ENCODE measurements around the gene CBX8. TPM values are rescaled to one million over a fixed set of nuclear protein-coding genes. Genes with fewer than 3 reads are reported as not detected.

CBX8 gene
- total RNA-seq, 1 experiment from 2014 or later: 11.3 TPM

- no TSS peak for BruUV-seq (replicated peaks)
- Histone ChIP-seq H3K27me3 (ENCODE audit: low read length) (peaks cover 39% of the 10 kb centered on the region), H3K9ac (ENCODE audit: low read length) (peak overlapping the region; percentile 52; the same call in 1 of the 2 replicates), H3K36me3 (ENCODE audit: low read depth, low read length) (peaks cover 2% of the 10 kb centered on the region; the same call in 1 of the 2 replicates), H3K27ac (ENCODE audit: low read length) (no peak overlapping the region), H2AFZ (ENCODE audit: low read length) (peak overlapping the region; percentile 84), H3F3A (ENCODE audit: low read length, unreplicated experiment) (no peaks in the 10 kb centered on the region), H3K9me2 (replicated peaks; ENCODE audit: low read length) (no peaks in the 10 kb centered on the region), H3K9me3 (ENCODE audit: low read length) (no peaks in the 10 kb centered on the region), H3K4me3 (ENCODE audit: low read length) (peak overlapping the region; percentile 68; the same call in 1 of the 2 replicates), H3K79me2 (ENCODE audit: low read length) (peaks cover 32% of the 10 kb centered on the region), H3K4me1 (ENCODE audit: insufficient read depth, low read length) (peaks cover 47% of the 10 kb centered on the region), H4K20me1 (ENCODE audit: low read length) (peaks cover 26% of the 10 kb centered on the region), H3K4me2 (ENCODE audit: low read length) (peak overlapping the region; percentile 87)
- no peak for TF ChIP-seq EZH2phosphoT487 (IDR thresholded peaks at IDR 0.05; ENCODE audit: borderline replicate concordance, low read length)
- TF ChIP-seq EZH2 (IDR thresholded peaks at IDR 0.05; ENCODE audit: low read length, unreplicated experiment): no peak
- TF ChIP-seq, protein P1, sequence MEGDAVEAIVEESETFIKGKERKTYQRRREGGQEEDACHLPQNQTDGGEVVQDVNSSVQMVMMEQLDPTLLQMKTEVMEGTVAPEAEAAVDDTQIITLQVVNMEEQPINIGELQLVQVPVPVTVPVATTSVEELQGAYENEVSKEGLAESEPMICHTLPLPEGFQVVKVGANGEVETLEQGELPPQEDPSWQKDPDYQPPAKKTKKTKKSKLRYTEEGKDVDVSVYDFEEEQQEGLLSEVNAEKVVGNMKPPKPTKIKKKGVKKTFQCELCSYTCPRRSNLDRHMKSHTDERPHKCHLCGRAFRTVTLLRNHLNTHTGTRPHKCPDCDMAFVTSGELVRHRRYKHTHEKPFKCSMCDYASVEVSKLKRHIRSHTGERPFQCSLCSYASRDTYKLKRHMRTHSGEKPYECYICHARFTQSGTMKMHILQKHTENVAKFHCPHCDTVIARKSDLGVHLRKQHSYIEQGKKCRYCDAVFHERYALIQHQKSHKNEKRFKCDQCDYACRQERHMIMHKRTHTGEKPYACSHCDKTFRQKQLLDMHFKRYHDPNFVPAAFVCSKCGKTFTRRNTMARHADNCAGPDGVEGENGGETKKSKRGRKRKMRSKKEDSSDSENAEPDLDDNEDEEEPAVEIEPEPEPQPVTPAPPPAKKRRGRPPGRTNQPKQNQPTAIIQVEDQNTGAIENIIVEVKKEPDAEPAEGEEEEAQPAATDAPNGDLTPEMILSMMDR (conservative IDR thresholded peaks at IDR 0.05; ENCODE audit: low read depth, low read length): peak; percentile 27; the same call in 1 of the 2 replicates
- ChIA-PET POLR2A (ENCODE audit: unreplicated experiment) (no interaction called here), CTCF (interaction anchor here (0.8 to 1.6 kb wide), 2 partner anchors 28 to 79 kb away, joined by 4 to 11 read pairs; no protein-coding TSS in a partner anchor)
- intact Hi-C loops (cut with micrococcal nuclease): loop anchor here (5.0 kb wide), 1 partner anchor 43 kb away; the partner anchor contains the start of gene CBX8
- ATAC-seq: no peak
- DNase-seq: no peak
Observed at GRCh38 chr17:79840269-79840988, 43.6 kb upstream of the CBX8 start.

GRCh38 chr17:79839356-79840268, 42.7 kb upstream of the CBX8 start, which contains the start of gene CBX4:
TSS of gene CBX4 (minus strand) at chr17:79839440. CDS start at chr17:79839251, 189 bp downstream.
- Histone ChIP-seq H3K27me3 (ENCODE audit: low read length) (peaks cover 39% of the 10 kb centered on the region), H3K27ac (ENCODE audit: low read length) (peak within 1 kb of the TSS; percentile 47), H3K79me2 (ENCODE audit: low read length) (peaks cover 34% of the 10 kb centered on the region), H3K9me2 (replicated peaks; ENCODE audit: low read length) (no peaks in the 10 kb centered on the region), H3F3A (ENCODE audit: low read length, unreplicated experiment) (no peaks in the 10 kb centered on the region), H3K36me3 (ENCODE audit: low read depth, low read length) (peaks cover 10% of the 10 kb centered on the region; the same call in 1 of the 2 replicates), H3K4me1 (ENCODE audit: insufficient read depth, low read length) (peaks cover 43% of the 10 kb centered on the region), H3K4me2 (ENCODE audit: low read length) (peak within 1 kb of the TSS; percentile 100), H4K20me1 (ENCODE audit: low read length) (peaks cover 30% of the 10 kb centered on the region), H3K4me3 (ENCODE audit: low read length) (peak within 1 kb of the TSS; percentile 99), H3K9me3 (ENCODE audit: low read length) (no peaks in the 10 kb centered on the region), H3K9ac (ENCODE audit: low read length) (peak within 1 kb of the TSS; percentile 80), H2AFZ (ENCODE audit: low read length) (peak within 1 kb of the TSS; percentile 84)
- TSS peak; percentile 77 for BruUV-seq (replicated peaks)
- TF ChIP-seq EZH2 (IDR thresholded peaks at IDR 0.05; ENCODE audit: low read length, unreplicated experiment) (no peak), EZH2phosphoT487 (IDR thresholded peaks at IDR 0.05; ENCODE audit: borderline replicate concordance, low read length) (no peak)
- TF ChIP-seq, protein P1 (conservative IDR thresholded peaks at IDR 0.05; ENCODE audit: low read depth, low read length): peak; percentile 92
- ChIA-PET POLR2A (ENCODE audit: unreplicated experiment) (interaction anchor here (0.5 to 1.5 kb wide), 10 partner anchors 26 to 1191 kb away, joined by 4 to 24 read pairs (median 6); partner anchors contain the start of gene CBX8), CTCF (interaction anchor here (0.6 to 2.0 kb wide), 16 partner anchors 9 to 1497 kb away, joined by 3 to 15 read pairs (median 4); no protein-coding TSS in a partner anchor)
- intact Hi-C loops (cut with micrococcal nuclease): loop anchor here (2.0 to 10.0 kb wide), 3 partner anchors 42 to 95 kb away; partner anchors contain the start of gene CBX8
- DNase-seq: peak; percentile 98
- ATAC-seq: peak; percentile 70
